SIG-M5 (cell line): ENCODE measurements around the gene UBE2I.

Experiments
- DNase-seq: peaks from one replicate; lab custom pipeline; 2025; lab: John Stamatoyannopoulos, UW

UBE2I gene

DNA sequence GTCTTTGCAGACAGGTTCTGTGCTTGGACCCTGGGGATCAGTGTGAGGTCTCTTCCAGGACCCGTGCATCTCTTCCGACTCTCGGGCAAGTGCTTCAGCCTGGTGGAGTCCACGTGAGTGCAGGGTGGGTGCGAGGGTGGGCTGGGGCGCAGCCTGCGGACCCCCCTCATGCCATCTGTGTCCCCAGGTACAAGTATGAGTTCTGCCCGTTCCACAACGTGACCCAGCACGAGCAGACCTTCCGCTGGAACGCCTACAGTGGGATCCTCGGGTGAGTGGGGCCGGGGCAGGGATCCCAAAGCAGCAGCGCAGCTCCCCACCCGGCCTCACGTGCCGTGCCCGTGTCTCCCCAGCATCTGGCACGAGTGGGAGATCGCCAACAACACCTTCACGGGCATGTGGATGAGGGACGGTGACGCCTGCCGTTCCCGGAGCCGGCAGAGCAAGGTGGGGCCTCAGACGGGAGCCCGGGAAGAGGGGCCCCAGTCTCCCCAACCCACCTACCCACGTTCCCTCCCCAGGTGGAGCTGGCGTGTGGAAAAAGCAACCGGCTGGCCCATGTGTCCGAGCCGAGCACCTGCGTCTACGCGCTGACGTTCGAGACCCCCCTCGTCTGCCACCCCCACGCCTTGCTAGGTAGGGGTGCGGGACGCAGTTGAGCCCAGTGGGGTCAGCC is 52.4 kb downstream of the UBE2I start:
- DNase-seq, result no peak

- DNase-seq, result no peak
These were observed 53.4 kb downstream of the UBE2I start for GRCh38 chr16:1362807-1363206.

GRCh38 chr16:1363501-1364041 is 54.1 kb downstream of the UBE2I start:
- DNase-seq, result no peak

DNA sequence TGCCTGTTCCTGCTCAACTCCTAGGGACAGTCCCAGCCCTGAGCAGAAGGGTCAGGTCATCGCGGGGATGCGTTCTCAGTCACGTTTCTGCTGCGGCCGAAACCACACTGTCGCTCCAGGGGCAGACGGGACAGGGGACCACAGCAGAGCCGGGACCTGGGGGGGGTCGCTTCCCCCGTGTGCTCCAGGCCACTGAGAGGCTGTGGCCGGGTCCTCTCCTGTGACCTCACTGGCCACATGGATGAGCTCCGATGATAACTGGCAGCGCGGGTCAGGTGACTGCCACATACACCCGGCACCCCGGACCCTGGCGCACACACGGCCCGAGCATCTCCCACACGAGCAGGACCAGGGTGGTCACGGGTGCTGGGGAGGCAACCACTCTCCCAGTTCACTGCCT is 55.1 kb downstream of the UBE2I start:
- DNase-seq, result no peak

DNA sequence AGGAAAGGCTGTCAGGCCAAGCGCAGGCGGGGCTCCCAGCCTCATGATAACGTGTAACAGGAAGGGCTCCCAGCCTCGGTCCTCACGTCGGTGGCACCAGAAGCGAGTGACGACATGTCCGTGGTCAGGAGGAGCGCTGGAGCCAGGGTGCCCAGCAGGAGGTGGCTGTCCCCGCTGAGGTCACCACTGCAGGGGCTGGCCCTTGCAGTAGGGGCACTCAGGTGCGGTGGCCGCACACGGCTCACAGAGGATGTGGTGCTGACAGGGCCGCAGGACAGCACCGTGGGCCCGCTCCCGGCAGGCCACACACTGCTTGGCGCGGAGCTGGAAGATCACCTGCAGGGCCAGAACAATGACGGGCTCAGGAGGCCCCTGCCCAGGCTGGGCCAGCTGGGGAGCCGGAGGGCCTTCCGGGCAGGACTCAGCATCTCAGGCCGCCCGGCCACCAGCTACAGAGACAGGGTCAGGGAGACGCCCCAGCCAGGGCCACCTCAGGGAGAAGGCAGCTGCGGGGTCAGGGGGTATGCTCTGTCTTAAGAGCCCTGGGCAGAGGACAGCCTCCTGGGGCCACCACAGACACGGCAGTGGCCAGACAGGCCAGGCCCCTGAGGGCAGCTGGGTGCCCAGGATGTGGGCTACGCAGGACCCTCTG is 56.8 kb downstream of the UBE2I start:
- no peak for DNase-seq

DNA sequence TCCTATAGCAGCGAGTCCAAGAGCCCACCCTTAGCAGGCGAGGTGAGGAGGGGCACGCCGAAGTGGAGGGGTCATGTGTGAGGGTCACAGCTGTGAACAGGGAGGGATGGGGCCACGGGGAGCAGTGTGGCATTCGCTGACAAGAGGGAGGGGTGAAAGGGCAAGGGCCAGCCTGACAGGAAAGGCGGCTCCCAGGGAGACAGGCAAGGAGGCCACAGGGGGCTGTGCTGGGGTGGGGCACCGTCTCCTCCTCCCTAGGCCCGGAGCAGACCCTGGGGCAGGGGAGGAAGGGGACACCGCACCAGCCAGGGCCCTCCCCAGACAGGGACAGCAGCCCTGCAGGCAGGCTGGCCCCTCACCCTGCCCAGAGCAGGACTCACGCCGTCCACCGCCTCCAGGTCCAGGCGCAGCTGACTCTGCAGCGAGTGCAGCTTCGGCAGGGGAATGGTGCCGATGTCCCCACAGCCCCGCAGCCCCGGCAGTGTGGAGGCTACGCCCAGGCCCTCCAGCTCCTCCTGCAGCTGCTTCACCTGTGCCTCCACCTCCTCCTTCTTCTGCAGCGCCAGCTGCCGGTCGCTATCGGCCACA is 57.4 kb downstream of the UBE2I start:
- no peak for DNase-seq

DNA sequence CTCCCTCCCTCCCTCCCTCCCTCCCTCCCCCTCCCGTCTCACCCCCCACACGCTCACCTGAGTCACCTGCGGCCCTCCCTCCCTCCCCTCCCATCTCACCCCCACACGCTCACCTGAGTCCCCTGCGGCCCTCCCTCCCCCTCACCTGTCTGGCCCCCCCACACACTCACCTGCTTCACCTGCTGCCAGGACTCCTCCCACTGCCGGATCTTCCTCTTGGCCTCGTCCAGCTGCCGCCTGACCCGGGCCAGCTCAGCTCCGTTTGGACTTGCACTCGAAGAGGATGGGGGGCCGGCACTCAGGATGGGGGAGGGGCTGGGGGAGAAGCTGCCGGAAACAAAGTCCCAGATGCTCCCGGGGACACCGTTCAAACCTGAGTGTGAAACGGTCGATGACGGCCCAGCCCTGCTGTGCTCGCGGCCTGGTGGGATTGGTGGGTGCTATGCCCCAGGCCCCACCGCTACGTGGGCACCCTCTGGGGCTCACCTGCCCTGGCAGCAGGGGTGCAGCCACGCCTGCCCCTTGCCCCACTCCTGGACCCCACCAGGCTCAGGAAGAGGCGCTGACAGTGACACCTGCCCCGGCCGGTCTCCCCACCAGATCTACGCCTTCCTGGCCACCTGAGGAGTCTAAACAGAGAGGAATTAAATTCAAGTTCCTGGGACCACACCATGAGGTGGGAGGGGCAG is 58.2 kb downstream of the UBE2I start:
- DNase-seq, result no peak

GRCh38 chr16:1371054-1371978 is 61.9 kb downstream of the UBE2I start:
- DNase-seq, result no peak

- DNase-seq, result no peak
These were observed 63.0 kb downstream of the UBE2I start for GRCh38 chr16:1372292-1372950.

DNA sequence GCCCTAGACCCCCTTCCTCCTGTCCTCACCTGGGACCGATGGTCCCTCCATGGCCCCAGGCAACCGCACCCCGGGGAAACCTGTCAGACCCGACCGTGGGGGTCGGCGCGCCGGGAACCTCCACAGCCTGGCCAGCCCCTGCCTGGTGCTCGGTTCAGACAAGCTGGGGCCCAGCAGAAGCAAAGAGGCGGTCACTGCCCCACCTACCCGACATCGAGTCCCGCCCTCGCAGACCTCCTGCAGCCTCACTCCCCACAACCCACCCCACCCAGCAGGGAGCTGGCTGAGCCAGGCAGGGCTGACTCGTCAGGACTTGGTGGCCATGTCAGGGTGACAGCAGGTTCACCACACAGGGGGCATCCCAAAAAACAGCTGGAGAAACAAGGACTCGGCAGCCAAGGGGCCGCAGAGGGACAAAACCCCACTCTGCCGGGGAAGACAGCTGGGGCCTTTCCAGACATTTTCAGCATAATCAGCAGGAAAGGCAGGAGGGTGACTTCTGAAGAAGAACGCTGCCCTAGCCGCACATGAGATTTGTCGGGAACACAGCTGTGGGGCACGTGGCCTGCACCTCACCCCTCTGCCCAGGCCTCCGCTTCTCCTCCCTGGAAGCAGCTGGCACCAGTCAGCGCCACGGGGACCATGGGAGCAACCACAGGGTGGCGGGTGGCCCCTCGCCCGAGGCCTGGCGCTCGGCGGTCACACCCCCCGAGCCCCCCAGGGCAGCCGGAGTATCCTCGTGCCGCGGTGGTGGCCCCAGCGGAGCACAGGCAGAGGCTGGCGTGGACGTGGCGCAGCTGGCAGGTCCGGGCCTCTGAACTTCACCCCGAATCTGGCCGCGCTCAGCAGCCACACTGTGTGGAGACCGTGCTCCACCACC is 65.2 kb downstream of the UBE2I start:
- DNase-seq, result no peak

- DNase-seq, result no peak
These were observed 65.8 kb downstream of the UBE2I start for GRCh38 chr16:1375298-1375640.

DNA sequence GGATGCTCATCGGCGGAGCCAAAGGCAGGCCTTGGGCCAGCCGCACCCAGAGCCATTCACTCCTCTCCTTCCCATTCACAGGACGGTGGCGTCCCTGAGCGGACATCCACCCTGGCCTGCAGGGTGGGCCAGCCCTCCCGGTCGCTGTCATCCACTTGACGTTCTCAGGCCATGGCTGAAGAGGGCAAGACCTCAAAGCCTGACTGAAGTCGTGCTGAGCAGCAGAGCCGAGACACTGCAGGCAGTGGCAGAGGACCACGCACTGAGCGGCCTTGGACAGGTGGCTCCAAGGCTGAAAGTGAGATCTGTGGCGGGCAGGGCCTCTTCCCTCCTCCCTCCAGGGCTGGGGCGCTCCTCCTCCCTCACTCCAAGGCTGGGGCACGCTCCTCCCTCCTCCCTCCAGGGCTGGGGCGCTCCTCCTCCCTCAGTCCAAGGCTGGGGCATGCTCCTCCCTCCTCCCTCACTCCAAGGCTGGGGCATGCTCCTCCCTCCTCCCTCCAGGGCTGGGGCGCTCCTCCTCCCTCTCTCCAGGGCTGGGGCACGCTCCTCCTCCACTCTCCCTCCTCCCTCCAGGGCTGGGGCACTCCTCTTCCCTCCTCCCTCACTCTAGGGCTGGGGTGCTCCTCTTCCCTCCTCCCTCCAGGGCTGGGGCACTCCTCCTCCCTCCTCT is 66.4 kb downstream of the UBE2I start:
- DNase-seq, result no peak
